GM12878 (cell line): ENCODE results near the gene ATF6B. TPM values are rescaled to one million over a fixed set of nuclear protein-coding genes. Genes with fewer than 3 reads are reported as not detected.
A peak's percentile ranks its signal among the peaks of the same experiment; 100 is the strongest.

Source experiments
- ATF7 ChIP-seq: fragments of 450-650 bp; IDR thresholded peaks from 2 replicates; pipeline ENCODE4 v1.6.1; 2016; ENCODE audit warnings: low read depth, mild to moderate bottlenecking
- BHLHE40 ChIP-seq, 2 experiments: fragments of 450-650 bp in 1 of 2; IDR thresholded peaks; 2 replicates each; pipeline ENCODE4 v1.6.1; 2011 to 2017; ENCODE audit warnings: low read depth in 2 of 2, borderline replicate concordance in 1 of 2, improper control_type of control experiment in 1 of 2, low read length in 1 of 2, mild to moderate bottlenecking in 1 of 2
- BMI1 ChIP-seq: fragments of 450-650 bp; IDR thresholded peaks from 2 replicates; pipeline ENCODE4 v1.6.1; 2016; ENCODE audit warnings: mild to moderate bottlenecking, moderate library complexity, borderline replicate concordance
- CHD1 ChIP-seq: IDR thresholded peaks from 2 replicates; pipeline ENCODE4 v1.6.1; 2012; ENCODE audit warnings: low read depth, low read length, improper control_type of control experiment
- EGR1 ChIP-seq, 2 experiments: IDR thresholded peaks; 1 replicate in 1 of 2; 2 replicates in 1 of 2; pipeline ENCODE4 v1.6.1; 2011 to 2012; ENCODE audit warnings: low read depth in 2 of 2, low read length in 2 of 2, borderline replicate concordance in 1 of 2, mild to moderate bottlenecking in 1 of 2, moderate library complexity in 1 of 2
- MYB ChIP-seq: fragments of 150-350 bp; IDR thresholded peaks from 2 replicates; pipeline ENCODE4 v1.6.1; 2014; ENCODE audit warnings: mild to moderate bottlenecking, low read depth, low read length, borderline replicate concordance
- NBN ChIP-seq: fragments of 450-650 bp; IDR thresholded peaks from 2 replicates; pipeline ENCODE4 v1.6.1; 2016
- NRF1 ChIP-seq: conservative IDR thresholded peaks from 2 replicates; pipeline ENCODE4 v1.6.1; 2011; ENCODE audit warnings: mild to moderate bottlenecking, low read depth, low read length, improper control_type of control experiment
- PAX8 ChIP-seq: fragments of 450-650 bp; IDR thresholded peaks from 2 replicates; pipeline ENCODE4 v1.6.1; 2017; ENCODE audit warnings: mild to moderate bottlenecking, moderate library complexity
- RB1 ChIP-seq: fragments of 450-650 bp; formaldehyde crosslinking; IDR thresholded peaks from 2 replicates; pipeline ENCODE4 v1.6.1; 2017; ENCODE audit warnings: mild to moderate bottlenecking, borderline replicate concordance
- RELA ChIP-seq: fragments of 450-650 bp; IDR thresholded peaks from 2 replicates; pipeline ENCODE4 v1.8.0; 2014; ENCODE audit warnings: borderline replicate concordance; ENCODE audit not compliant: partially characterized antibody
- SIX5 ChIP-seq: IDR thresholded peaks from 2 replicates; pipeline ENCODE4 v1.6.1; 2011; ENCODE audit warnings: mild to moderate bottlenecking, low read depth, low read length, moderate library complexity; ENCODE audit not compliant: severe bottlenecking
- polyA plus RNA-seq, 11 experiments: library from polyadenylated mRNA; depleted of rRNA in 4 of 11; unstranded in 6 of 11; stranded (reverse) in 5 of 11; fragments of >200 nt; fragmentation: Nextera tagmentation in 4 of 11; fragmentation: Illumina TruSeq in 1 of 11; extraction: Ambion mirVana in 4 of 11; extraction: Trizol in 1 of 11; gene quantifications; 1 replicate in 1 of 11; 2 replicates in 10 of 11; pipeline versions ENCODE4 v1.2.1 to v1.2.3, GENCODE V29; 2011 to 2016; ENCODE audit warnings: inconsistent platforms in 2 of 11, missing spikeins in 2 of 11, low read depth in 1 of 11
- total RNA-seq, 4 experiments: library from RNA; depleted of rRNA in 3 of 4; stranded (reverse); fragments of >200 nt in 3 of 4; fragmentation: Illumina TruSeq in 1 of 4; extraction: Trizol in 1 of 4; gene quantifications; 2 replicates each; pipeline versions ENCODE4 v1.2.1 to v1.2.3, GENCODE V29; 2013 to 2021
- TF ChIP-seq, protein P1 (sequence below): IDR thresholded peaks from 2 replicates; pipeline ENCODE4 v1.6.1; 2011; ENCODE audit warnings: low read depth, low read length, improper control_type of control experiment, borderline replicate concordance
- TF ChIP-seq, protein P2 (sequence below): IDR thresholded peaks from 2 replicates; pipeline ENCODE4 v1.6.1; 2012; ENCODE audit warnings: low read depth, low read length, improper control_type of control experiment
- TF ChIP-seq, protein P3 (sequence below): fragments of 450-650 bp; IDR thresholded peaks from 2 replicates; pipeline ENCODE4 v1.6.1; 2016; ENCODE audit warnings: mild to moderate bottlenecking, moderate library complexity, borderline replicate concordance
- TF ChIP-seq, protein P4 (sequence below): IDR thresholded peaks from 2 replicates; pipeline ENCODE4 v1.6.1; 2011; ENCODE audit warnings: borderline replicate concordance, low read depth, mild to moderate bottlenecking, moderate library complexity, low read length; ENCODE audit not compliant: insufficient read depth, poor library complexity, severe bottlenecking

ATF6B gene
- total and polyA plus RNA-seq, 10 of the 15 experiments (the other 5 are each of a cell fraction or from before 2014, with no cell fraction given): 13.6 to 83.9 (median 44.0) TPM

DNA sequence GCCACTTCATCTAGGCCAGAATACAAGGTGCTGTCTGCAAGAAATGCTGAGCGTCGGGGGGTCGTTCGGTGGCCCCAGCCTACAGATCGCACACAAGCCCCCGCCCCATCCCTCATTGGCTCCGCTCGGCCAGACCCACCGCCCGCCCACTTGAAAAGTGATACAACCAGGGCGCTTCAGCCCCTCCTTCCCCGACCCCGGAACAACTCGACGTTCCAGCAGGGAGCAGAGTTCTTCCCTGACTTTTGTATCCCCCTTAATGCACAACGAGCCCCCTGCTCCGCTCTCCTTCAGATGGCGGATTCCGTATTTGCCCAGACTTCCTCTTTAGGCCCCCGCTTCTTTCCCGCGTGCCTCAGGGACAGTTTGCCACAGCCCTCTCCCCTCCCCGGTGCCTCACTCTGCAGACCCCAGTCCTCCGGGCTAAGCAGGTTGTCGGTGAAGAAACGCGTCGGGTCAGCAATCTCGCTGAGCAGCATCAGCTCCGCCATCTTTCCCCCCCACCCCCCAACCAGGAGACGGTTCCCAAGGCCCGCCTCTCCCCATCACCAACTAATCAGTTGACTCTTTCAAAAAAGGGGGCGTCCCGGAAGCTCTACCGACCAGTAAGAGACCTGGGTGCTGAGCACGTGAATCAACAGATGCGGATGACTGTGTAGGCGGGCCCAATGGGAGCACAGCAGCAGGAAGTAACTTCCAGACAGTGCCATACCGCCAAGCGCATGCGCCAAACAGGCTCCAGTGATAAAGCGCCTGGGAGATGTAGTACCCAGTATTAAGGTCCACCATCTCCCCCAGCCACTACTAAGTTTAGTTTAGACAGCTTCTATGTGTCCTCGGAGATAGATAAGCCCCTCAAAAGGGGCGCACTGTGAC lies at the start of gene ATF6B (continued):
- TF ChIP-seq, protein P1, sequence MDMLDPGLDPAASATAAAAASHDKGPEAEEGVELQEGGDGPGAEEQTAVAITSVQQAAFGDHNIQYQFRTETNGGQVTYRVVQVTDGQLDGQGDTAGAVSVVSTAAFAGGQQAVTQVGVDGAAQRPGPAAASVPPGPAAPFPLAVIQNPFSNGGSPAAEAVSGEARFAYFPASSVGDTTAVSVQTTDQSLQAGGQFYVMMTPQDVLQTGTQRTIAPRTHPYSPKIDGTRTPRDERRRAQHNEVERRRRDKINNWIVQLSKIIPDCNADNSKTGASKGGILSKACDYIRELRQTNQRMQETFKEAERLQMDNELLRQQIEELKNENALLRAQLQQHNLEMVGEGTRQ: peak; percentile 80
- TF ChIP-seq RELA (no peak), BMI1 (no peak), NRF1 (peak; percentile 76), BHLHE40 (IDR thresholded peaks at IDR 0.05; ENCODE audit: borderline replicate concordance in 1 of 2, low read depth in 2 of 2, low read length in 1 of 2) (peak; percentile 82 to 87), SIX5 (peak; percentile 69), MYB (0 out of 2 replicates have a peak, but pooled peaks have one; percentile 30), CHD1 (no peak), PAX8 (no peak), RB1 (peak; percentile 51; the same call in 1 of the 2 replicates), EGR1 (IDR thresholded peaks at IDR 0.05; ENCODE audit: borderline replicate concordance in 1 of 2, low read depth in 2 of 2, low read length in 2 of 2) (0 out of 3 replicates have a peak, but pooled peaks of 1 of the 2 experiments have one; percentile 31), NBN (peak; percentile 53; the same call in 1 of the 2 replicates), ATF7 (0 out of 2 replicates have a peak, but pooled peaks have one; percentile 17)
- TF ChIP-seq, protein P2, sequence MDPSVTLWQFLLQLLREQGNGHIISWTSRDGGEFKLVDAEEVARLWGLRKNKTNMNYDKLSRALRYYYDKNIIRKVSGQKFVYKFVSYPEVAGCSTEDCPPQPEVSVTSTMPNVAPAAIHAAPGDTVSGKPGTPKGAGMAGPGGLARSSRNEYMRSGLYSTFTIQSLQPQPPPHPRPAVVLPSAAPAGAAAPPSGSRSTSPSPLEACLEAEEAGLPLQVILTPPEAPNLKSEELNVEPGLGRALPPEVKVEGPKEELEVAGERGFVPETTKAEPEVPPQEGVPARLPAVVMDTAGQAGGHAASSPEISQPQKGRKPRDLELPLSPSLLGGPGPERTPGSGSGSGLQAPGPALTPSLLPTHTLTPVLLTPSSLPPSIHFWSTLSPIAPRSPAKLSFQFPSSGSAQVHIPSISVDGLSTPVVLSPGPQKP: peak; percentile 49; the same call in 1 of the 2 replicates
- TF ChIP-seq, protein P3, sequence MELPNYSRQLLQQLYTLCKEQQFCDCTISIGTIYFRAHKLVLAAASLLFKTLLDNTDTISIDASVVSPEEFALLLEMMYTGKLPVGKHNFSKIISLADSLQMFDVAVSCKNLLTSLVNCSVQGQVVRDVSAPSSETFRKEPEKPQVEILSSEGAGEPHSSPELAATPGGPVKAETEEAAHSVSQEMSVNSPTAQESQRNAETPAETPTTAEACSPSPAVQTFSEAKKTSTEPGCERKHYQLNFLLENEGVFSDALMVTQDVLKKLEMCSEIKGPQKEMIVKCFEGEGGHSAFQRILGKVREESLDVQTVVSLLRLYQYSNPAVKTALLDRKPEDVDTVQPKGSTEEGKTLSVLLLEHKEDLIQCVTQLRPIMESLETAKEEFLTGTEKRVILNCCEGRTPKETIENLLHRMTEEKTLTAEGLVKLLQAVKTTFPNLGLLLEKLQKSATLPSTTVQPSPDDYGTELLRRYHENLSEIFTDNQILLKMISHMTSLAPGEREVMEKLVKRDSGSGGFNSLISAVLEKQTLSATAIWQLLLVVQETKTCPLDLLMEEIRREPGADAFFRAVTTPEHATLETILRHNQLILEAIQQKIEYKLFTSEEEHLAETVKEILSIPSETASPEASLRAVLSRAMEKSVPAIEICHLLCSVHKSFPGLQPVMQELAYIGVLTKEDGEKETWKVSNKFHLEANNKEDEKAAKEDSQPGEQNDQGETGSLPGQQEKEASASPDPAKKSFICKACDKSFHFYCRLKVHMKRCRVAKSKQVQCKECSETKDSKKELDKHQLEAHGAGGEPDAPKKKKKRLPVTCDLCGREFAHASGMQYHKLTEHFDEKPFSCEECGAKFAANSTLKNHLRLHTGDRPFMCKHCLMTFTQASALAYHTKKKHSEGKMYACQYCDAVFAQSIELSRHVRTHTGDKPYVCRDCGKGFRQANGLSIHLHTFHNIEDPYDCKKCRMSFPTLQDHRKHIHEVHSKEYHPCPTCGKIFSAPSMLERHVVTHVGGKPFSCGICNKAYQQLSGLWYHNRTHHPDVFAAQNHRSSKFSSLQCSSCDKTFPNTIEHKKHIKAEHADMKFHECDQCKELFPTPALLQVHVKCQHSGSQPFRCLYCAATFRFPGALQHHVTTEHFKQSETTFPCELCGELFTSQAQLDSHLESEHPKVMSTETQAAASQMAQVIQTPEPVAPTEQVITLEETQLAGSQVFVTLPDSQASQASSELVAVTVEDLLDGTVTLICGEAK: peak; percentile 60; the same call in 1 of the 2 replicates
- TF ChIP-seq, protein P4, sequence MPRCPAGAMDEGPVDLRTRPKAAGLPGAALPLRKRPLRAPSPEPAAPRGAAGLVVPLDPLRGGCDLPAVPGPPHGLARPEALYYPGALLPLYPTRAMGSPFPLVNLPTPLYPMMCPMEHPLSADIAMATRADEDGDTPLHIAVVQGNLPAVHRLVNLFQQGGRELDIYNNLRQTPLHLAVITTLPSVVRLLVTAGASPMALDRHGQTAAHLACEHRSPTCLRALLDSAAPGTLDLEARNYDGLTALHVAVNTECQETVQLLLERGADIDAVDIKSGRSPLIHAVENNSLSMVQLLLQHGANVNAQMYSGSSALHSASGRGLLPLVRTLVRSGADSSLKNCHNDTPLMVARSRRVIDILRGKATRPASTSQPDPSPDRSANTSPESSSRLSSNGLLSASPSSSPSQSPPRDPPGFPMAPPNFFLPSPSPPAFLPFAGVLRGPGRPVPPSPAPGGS: no peak
